Measurements from ENCODE around the gene MAP7D3.
"Not testable (repeated sequence)": the region's sequence is repeated elsewhere in the genome, so short reads cannot be mapped to it uniquely, and the experiment has no call there.

Gene MAP7D3

GRCh38 chrX:136250191-136251040 lies 784 bp downstream of the MAP7D3 start:
- no peak for DNase-seq

GRCh38 chrX:136246201-136246600 lies 5.0 kb downstream of the MAP7D3 start:
- DNase-seq = no peak

GRCh38 chrX:136237849-136238248 lies 13.4 kb downstream of the MAP7D3 start:
- DNase-seq = not testable (repeated sequence)

GRCh38 chrX:136237074-136237473 lies 14.1 kb downstream of the MAP7D3 start:
- DNase-seq = no peak

GRCh38 chrX:136228839-136229207 lies 22.4 kb downstream of the MAP7D3 start:
- no peak for DNase-seq

GRCh38 chrX:136227948-136228838 lies 23.0 kb downstream of the MAP7D3 start:
- no peak for DNase-seq

GRCh38 chrX:136227074-136227473 lies 24.1 kb downstream of the MAP7D3 start:
- no peak for DNase-seq

GRCh38 chrX:136221851-136222513 lies 29.2 kb downstream of the MAP7D3 start:
- no peak for DNase-seq

GRCh38 chrX:136220951-136221350 lies 30.2 kb downstream of the MAP7D3 start:
- no peak for DNase-seq

GRCh38 chrX:136220540-136220939 lies 30.7 kb downstream of the MAP7D3 start:
- no peak for DNase-seq

- no peak for DNase-seq
Measured at GRCh38 chrX:136219893-136220292, 31.3 kb downstream of the MAP7D3 start.

- no peak for DNase-seq
Measured at GRCh38 chrX:136215559-136215958, 35.6 kb downstream of the MAP7D3 start.

GRCh38 chrX:136214551-136214950 lies 36.6 kb downstream of the MAP7D3 start:
- no peak for DNase-seq

GRCh38 chrX:136212557-136213111 lies 38.6 kb downstream of the MAP7D3 start:
- DNase-seq = no peak

- DNase-seq = no peak
Measured at GRCh38 chrX:136211766-136212556, 39.2 kb downstream of the MAP7D3 start.

- DNase-seq = no peak
Measured at GRCh38 chrX:136210806-136211205, 40.4 kb downstream of the MAP7D3 start.

GRCh38 chrX:136210243-136210642 lies 41.0 kb downstream of the MAP7D3 start:
- no peak for DNase-seq

- DNase-seq = no peak
Measured at GRCh38 chrX:136209751-136210150, 41.4 kb downstream of the MAP7D3 start.

GRCh38 chrX:136209016-136209738 lies 42.0 kb downstream of the MAP7D3 start:
- no peak for DNase-seq

- no peak for DNase-seq
Measured at GRCh38 chrX:136207546-136207945, 43.7 kb downstream of the MAP7D3 start.

GRCh38 chrX:136206916-136207315 lies 44.3 kb downstream of the MAP7D3 start:
- DNase-seq = no peak

Measured in COR-L47 (cell line).